ENCODE data around the gene BCL2L12. TPM values are rescaled to one million over a fixed set of nuclear protein-coding genes. Genes with fewer than 3 reads are reported as not detected.

BCL2L12 gene
- total RNA-seq, 2 donors from 2014 or later: 2.5 to 3.0 TPM

- TF ChIP-seq CTCF (IDR thresholded peaks at IDR 0.05): no peak
- Histone ChIP-seq H3K27ac (no peak overlapping the region), H3K36me3 (peaks cover 32% of the 10 kb centered on the region), H3K27me3 (replicated peaks; ENCODE audit: insufficient read depth) (no peaks in the 10 kb centered on the region), H3K4me3 (no peak overlapping the region), H3K4me1 (ENCODE audit: control insufficient read depth in 1 of 2, low read depth in 2 of 2) (peaks cover 11 to 32% of the 10 kb centered on the region in 2 donors), H3K9me3 (no peaks in the 10 kb centered on the region)
- ATAC-seq (ENCODE audit: insufficient number of reproducible peaks, low FRiP score, low read depth) (no peak), DNase-seq (ENCODE audit: low spot score) (no peak)
Observed at GRCh38 chr19:49645592-49645991, 20.1 kb upstream of the BCL2L12 start.

GRCh38 chr19:49645995-49646394 lies 19.7 kb upstream of the BCL2L12 start:
- Histone ChIP-seq H3K4me3 (no peak overlapping the region), H3K27ac (no peak overlapping the region), H3K9me3 (no peaks in the 10 kb centered on the region), H3K36me3 (peaks cover 34% of the 10 kb centered on the region), H3K4me1 (ENCODE audit: control insufficient read depth in 1 of 2, low read depth in 2 of 2) (peaks cover 11 to 32% of the 10 kb centered on the region in 2 donors), H3K27me3 (replicated peaks; ENCODE audit: insufficient read depth) (no peaks in the 10 kb centered on the region)
- ATAC-seq (ENCODE audit: insufficient number of reproducible peaks, low FRiP score, low read depth) (no peak), DNase-seq (ENCODE audit: low spot score) (no peak)
- no peak for TF ChIP-seq CTCF (IDR thresholded peaks at IDR 0.05)

GRCh38 chr19:49646586-49646985 lies 19.1 kb upstream of the BCL2L12 start:
- TF ChIP-seq CTCF (IDR thresholded peaks at IDR 0.05): no peak
- Histone ChIP-seq H3K4me3 (no peak overlapping the region), H3K27me3 (replicated peaks; ENCODE audit: insufficient read depth) (no peaks in the 10 kb centered on the region), H3K4me1 (ENCODE audit: control insufficient read depth in 1 of 2, low read depth in 2 of 2) (peaks cover 11 to 27% of the 10 kb centered on the region in 2 donors), H3K36me3 (peaks cover 39% of the 10 kb centered on the region), H3K27ac (no peak overlapping the region), H3K9me3 (no peaks in the 10 kb centered on the region)
- DNase-seq (ENCODE audit: low spot score): no peak
- ATAC-seq (ENCODE audit: insufficient number of reproducible peaks, low FRiP score, low read depth): no peak

GRCh38 chr19:49651029-49651819 lies 14.5 kb upstream of the BCL2L12 start:
- no peak overlapping the region for H3K4me3 ChIP-seq
- peaks cover 76% of the 10 kb centered on the region for H3K36me3 ChIP-seq
- no peaks in the 10 kb centered on the region for H3K4me1 ChIP-seq (ENCODE audit: control insufficient read depth in 1 of 2, low read depth in 2 of 2)
- DNase-seq (ENCODE audit: low spot score) (no peak), ATAC-seq (ENCODE audit: insufficient number of reproducible peaks, low FRiP score, low read depth) (no peak)
- no peak for TF ChIP-seq CTCF (IDR thresholded peaks at IDR 0.05)
- H3K27me3 ChIP-seq (replicated peaks; ENCODE audit: insufficient read depth): no peaks in the 10 kb centered on the region
- no peaks in the 10 kb centered on the region for H3K9me3 ChIP-seq
- H3K27ac ChIP-seq: no peak overlapping the region

- no peak for DNase-seq (ENCODE audit: low spot score)
- TF ChIP-seq CTCF (IDR thresholded peaks at IDR 0.05): no peak
- no peaks in the 10 kb centered on the region for H3K27me3 ChIP-seq (replicated peaks; ENCODE audit: insufficient read depth)
- no peaks in the 10 kb centered on the region for H3K9me3 ChIP-seq
- no peak overlapping the region for H3K4me3 ChIP-seq
- H3K27ac ChIP-seq: no peak overlapping the region
- ATAC-seq (ENCODE audit: insufficient number of reproducible peaks, low FRiP score, low read depth): no peak
- H3K4me1 ChIP-seq (ENCODE audit: control insufficient read depth in 1 of 2, low read depth in 2 of 2): no peaks in the 10 kb centered on the region
- H3K36me3 ChIP-seq: peaks cover 72% of the 10 kb centered on the region
Observed at GRCh38 chr19:49651820-49652550, 13.7 kb upstream of the BCL2L12 start.

All from thoracic aorta (tissue), 2 donors.